HG03066 (cell line): ENCODE results near the gene PTPN9.
"Not testable (repeated sequence)": the region's sequence is repeated elsewhere in the genome, so short reads cannot be mapped to it uniquely, and the experiment has no call there.

Experiments
- ATAC-seq: cut with Tn5 transposase; IDR thresholded peaks from one replicate; pipeline ENCODE4 v1.9.1; 2021; ENCODE audit warnings: low read depth; ENCODE audit not compliant: unreplicated experiment

PTPN9 gene

DNA sequence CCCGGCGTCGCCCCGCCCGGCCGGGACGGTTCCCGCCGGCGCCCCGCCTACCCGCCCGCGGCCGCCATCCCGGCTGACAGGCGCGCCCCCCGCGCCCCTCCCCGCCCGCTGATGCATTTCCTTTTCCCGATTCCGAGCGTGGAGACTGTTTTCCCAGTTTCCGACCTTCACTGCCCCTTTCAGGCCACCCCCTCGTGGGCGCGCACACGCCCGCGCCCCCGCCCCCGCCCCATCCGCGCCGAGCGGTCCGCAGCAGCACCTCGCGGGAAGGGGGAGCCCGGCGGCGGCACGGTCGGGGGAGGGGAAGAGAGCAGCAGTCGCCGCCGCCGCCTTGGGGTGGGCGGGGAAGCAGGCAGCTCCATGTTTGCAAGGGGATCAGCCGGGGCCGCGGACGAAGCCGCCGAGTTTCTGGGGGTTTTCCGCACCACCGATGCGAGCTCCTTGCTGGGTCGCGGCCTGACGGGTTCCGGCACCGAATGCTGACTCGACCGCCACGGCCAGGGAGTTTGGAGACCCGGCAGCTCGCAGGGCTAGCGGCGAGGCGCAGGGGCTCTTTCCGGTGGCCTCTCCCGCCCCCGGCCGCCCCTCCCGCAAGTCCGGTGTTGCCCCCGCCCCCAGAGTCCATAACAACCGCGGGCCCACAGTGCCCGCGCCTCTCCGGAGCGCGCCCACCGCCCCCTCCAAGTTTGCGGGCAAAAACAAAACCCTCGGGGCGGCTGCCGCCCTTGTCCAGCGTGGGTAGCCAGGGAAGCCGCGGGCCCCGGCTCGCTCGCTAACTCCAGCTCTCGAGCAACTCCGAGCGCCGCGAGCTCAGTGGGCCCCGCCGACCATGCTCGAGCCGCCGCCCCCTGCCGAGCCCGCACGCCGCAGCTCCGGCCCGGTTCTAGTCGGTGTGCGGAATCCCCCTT lies 124.4 kb downstream of the PTPN9 start:
- ATAC-seq = no peak

DNA sequence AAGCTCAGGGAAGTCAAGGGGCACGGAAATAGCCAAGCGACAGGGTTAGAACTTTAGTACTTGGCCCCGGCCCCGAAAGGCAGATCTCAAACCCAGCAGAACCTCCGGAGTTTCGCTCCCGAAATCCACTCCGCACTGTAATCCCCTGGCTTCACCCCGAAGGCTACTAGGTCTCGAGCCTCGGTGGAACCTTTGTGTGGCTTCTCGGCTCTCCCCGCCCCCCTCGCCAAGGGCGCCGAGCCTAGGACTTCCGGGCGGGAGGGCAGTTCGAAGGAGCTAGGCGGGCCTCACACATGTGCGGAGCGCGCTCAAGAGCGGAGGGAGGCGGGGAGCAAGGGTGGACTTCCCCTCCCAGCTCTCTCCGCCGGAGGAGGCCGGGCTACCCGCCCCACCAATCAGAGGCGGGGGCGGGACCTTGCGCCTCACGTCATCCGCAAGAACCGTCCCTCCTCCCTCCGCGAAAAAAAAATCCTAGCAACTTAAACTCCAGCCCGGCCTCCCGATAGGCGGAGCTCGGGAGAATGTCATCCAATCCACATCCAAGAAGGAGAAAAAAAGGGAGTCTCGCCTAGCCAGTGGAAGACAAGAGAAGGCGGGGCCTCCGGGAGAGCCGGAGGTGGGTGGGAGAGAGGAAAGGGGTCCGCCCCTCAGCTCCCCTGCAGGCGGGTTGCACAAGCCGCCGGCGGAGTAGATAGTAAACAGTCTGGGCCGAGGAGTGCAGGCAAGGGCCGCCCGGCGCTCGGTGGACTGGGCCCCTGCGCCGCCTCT lies 125.2 kb downstream of the PTPN9 start:
- ATAC-seq = peak; percentile 28

DNA sequence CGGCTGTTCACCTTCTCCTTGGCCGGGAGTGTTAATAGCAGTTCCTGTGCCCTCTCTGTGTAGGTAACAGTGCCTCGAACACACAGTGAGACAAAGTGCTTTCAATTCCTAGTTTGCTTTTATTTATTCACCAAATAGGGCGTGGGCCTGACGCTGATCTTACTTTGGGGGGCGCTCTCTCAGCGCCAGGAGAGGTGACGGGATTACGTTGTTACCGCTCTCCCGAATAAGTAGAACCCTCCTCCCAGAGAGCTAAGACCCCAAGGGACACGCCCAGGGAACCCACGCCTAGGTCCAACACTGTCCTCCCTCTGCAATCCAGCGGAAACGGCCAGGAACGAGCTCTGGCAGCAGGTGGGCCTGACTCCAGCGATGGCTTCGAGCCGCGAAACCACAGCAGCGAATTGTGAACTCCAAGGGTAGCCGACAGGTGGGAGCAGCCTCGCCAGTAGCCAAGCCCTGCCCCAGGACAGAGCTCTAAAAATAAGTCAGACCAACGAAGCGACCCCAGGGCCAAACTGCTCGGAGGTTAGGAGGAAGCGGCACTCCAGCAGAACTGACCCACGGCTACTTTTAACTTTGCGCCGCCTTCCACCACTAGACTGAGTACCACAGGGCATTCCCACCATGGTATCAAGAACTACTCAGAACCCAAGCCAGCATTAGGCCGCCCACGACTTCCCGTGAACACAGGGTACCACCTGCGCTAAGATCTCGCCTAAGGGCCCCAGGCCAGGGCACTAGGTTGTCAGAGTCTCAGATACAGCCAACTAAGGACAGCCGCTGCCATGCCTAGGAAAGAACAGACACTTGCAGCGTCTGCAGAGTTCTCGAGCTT lies 126.0 kb downstream of the PTPN9 start:
- ATAC-seq = no peak

DNA sequence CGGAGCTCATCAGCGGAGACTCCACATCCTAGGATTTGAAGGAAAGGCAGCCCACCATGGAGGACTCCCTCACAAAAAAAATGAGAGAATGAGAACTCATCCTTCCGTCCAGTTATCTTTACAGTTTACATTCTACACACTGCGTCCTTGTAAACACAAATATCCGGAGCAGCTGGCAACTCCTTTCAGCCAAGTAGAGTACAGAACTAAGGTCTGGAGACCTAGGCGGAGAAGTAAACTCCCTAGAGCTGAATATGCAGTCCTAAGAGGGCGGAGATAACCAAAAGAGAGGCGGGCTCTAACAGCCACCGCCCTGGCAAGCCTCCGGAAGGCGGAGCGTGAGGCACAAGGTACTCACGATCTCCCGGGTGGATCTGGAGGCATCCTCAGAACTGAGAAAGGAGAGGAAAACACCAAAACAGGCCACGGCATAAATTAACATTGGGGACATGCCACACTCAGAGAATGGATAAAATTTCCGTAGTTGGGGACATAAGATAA lies 126.7 kb downstream of the PTPN9 start:
- no peak for ATAC-seq

DNA sequence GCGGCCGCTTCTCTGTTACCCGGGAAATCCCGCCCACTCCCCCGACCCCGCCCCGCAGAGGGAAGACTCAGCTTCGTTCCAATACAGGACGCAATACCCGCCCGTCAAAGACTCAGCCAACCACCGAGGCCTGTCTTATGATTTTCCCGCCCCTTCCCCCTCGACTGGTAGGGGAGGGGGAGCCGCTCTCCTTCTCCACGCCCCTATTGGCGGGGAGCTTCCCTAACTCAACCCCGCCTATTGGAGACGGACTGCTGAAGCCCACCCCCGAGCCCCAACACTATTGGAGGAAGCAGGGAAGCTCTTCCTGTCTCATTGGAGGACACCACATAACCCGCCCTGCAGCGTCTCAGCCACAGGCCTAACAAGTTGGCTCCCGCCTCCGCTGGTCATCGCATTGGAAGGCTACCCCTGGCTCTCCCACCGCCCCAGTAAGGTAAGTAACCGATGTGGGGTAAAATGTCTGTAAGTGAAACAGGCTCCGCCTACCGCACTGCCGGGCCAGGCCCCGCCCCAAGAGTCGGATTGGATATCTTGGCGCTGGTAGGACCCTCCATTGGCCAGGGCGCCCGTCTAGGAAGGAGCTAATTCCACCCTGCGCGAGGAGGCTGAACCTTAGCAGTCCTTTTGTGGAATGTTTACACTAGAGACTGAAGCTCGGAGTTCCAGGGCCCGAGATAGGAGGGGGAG lies 127.3 kb downstream of the PTPN9 start, which contains the start of gene SIN3A:
Gene SIN3A (minus strand): TSS at position 17 of the 690 bp plus-strand sequence. CDS start 21,315 bp downstream, outside the sequence.
- peak; percentile 37 for ATAC-seq

DNA sequence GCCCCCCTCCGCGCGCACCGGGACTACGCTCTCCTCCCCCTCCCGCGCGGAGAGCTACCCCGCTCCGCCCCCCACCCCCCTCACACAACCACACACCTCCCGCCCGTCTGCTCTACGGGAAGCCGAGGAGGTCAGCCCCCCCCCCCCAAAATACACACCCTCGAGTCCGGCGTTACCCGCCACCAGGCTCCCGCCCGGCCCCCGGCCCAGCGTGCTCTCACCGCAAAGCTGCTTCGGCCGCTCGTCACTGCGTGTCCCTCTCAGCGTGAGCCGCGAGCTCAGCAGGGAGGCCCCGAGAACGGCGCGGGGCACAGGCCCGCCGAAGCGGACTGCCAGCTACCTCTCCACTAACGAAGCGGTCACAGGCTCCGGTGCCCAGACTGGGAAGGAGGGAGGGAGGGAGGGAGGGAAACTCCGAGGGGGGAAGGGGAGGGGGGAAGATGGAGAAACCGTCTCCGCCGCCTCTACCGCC lies 127.9 kb downstream of the PTPN9 start:
- ATAC-seq = no peak

DNA sequence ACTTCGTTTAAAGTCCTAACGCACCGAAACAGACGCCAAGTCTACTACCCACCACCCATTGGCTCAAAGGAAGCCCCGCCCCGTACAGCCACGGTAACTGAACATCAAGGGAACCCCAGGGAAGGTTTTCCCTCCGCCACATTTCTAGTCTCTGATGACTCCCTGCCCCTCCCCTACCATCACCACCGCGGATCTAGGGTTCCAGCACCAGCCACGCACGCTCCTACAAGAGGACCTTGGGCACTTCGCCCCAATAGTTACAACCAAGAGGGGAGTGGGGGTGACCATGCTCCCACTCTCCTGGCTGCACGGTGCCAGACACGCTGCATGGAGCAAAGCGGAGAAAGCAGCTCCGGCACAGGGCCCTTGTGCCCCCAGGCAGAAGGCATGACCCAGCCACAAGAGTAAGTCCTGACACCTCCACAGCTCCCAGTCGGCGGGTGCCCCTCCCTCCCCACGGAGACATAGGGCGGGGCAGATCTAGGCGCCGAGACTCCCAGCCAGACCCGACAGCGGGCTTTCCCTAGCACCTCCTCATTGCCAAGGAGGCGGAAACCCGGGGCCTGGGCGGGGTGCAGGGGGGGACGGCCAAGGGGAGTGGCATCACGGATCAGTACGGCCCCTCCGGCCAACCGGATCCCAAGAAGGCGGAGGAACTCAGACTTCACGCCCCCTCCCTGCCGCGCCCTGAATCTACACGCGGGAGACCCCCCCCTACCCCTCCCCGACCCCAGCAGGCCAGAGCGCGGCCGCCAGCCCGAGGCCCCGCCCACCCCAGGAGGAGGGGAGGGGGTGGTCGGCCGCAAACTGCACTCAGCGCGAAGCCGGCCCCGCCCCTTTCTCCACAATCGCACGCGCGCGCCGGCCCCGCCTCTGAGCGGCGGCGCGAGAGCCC lies 128.6 kb downstream of the PTPN9 start:
- peak; percentile 25 for ATAC-seq

DNA sequence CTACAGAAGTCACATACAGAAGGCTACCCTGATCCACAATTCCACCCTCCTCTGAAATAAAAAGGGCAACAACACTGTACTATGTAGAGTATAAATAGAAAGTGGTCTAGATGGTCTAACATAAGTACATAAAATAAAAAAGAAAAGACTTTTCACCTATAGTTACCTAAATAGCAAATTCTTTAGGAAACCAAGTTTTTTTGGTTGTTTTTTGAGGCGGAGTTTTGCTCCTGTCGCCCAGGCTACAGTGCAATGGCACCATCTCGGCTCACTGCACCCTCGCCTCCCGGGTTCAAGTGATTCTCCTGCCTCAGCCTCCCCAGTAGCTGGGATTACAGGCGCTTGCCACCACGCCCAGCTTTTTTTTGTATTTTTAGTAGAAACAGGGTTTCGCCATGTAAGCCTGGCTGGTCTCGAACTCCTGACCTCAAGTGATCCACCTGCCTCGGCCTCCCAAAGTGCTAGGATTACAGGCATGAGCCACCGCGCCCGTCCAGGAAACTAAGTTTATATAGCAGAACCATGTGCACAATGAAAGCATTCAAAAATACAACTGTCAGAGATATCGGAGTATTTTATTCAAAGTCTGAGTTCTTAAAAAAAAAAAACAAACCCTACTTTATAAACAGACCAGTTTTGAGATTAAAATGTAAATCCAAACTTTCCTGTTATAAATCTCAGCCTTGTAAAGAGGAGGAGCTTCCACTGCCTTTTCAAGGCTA lies 129.4 kb downstream of the PTPN9 start:
- ATAC-seq = no peak

DNA sequence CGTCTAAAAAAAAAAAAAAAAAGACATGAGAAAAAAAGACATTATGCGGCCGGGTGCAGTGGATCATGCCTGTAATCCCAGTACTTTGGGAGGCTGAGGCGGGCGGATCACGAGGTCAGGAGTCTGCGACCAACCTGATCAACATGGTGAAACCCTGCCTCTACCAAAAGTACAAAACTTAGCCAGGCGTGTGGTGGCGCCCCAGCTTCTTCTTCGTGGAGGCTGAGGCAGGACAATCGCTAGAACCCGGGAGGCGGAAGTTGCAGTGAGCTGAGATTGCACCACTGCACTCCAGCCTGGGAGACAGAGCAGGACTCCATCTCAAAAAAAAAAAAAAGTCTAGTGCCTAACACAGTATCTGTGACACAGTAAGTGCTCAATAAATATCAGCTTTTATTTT lies 130.9 kb downstream of the PTPN9 start:
- ATAC-seq = not testable (repeated sequence)

DNA sequence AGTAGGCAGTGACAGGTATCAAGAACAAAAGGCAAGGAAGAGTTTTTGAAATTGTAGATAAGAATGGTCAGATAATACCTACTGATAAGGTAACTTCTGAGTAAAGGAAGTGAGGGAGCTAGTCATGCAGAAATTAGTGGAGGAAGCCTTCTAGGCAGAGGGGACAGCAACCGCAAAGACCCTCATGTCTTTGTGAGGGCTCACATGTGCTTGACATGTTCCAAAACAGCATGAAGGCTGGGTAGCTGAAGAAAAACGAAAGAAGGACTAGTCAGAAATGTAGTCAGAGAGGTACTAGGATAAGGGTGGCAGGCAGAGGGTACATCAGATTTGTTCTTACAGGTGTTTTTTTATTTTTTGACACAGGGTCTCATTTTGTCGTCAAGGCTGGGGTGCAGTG lies 133.0 kb downstream of the PTPN9 start:
- ATAC-seq = no peak

DNA sequence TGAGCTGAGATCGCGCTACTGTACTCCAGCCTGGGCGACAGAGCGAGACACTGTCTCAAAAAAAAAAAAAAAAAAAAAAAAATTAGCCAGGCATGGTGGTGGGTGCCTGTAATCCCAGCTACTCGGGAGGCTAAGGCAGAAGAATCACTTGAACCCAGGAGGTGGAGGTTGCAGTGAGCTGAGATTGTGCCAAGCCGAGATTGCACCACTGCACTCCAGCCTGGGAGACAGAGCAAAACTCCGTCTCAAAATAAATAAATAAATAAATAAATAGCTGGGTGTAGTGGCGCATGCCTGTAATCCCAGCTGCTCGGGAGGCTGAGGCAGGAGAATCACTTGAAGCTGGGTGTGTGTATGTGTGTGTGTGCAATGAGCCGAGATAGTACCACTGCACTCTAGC lies 133.8 kb downstream of the PTPN9 start:
- not testable (repeated sequence) for ATAC-seq

DNA sequence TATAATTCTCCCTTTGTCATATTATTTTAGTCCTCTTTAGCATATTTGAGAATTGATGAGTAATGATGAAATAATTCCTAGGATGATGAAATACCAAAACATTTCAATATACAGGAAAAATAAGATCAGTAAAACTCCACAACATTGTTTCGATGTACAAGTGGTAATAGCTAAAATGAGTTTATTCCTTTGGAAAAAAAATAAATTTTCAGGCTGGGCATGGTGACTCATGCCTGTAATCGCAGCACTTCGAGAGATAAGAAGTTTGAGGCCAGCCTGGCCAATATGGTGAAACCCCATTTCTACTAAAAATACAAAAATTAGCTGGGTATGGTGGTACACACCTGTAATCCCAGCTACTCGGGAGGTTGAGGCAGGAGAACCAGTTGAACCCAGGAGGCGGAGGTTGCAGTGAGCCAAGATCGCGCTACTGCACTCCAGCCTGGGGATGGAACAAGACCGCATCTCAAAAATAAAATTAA lies 135.1 kb downstream of the PTPN9 start:
- ATAC-seq = not testable (repeated sequence)

DNA sequence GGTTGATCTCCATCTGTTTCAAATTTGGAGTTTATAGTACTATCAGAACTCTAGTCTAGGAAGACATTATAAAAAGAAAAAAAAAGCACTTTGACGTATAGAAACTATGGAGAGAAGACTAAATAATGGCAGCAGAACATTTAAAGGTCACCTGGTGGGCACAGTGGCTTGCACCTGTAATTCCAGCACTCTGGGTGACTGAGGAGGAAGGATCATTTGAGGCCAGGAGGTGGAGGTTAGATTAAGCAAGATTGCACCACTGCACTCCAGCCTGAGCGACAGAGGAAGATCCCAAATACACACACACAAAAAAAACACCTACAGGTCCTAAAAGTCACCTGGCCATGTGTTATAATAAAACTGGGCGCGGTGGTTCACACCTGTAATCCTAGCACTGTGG lies 141.4 kb downstream of the PTPN9 start:
- ATAC-seq = no peak

DNA sequence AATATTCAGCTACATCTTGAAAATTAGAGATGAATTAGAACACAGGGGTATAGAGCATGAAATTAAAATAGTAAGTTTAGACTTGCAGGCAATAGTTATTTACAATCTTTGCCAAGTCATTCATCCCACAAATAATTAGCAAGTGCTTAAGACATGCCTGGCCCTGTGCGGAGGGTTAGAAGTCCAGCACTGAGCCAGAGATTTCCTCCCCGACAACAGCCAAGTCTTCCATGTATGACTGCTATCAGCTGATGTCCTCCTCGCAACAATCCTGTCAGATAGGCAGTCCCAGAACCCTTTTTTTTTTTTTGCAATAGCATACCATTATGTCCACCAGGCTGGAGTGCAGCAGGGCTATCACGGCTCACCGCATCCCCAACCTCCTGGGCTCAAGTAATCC lies 142.2 kb downstream of the PTPN9 start:
- no peak for ATAC-seq

DNA sequence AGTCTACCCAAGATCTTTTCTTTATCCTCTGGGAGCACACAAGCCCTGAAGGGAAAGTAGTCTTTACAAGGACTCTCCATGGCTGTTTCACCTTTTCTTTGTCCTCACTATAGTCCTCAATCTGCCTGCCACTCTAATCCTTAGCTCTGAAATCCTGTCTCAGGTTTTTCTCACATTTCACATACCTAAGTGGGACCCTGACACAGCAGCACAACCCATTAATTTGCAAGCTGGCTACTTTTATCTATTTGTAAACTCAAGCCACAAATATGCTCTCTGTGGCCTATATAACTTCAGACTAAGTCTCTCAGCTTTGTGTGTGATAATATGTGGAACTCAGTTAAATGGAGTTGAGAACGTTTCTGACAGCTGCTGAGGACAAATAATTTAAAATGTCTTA lies 147.4 kb downstream of the PTPN9 start:
- no peak for ATAC-seq

DNA sequence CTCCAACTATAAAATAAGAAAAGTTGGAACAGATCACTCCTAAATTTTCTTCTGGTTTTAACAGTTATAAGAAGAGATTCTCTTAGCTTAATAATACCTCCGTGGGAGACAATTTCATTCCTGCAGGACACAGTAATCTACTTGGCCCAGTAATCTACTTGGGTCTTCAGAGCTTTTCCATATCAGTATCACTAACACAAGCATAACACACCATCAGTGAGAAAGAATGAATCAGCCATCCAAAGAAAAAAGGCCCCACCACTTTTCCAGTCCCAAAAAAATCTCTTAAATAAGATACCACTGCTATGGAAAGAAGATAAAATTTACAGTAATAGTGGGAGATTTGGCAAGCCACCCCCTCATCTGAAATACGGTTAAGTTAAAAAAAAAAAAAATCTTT lies 147.8 kb downstream of the PTPN9 start:
- ATAC-seq = no peak

DNA sequence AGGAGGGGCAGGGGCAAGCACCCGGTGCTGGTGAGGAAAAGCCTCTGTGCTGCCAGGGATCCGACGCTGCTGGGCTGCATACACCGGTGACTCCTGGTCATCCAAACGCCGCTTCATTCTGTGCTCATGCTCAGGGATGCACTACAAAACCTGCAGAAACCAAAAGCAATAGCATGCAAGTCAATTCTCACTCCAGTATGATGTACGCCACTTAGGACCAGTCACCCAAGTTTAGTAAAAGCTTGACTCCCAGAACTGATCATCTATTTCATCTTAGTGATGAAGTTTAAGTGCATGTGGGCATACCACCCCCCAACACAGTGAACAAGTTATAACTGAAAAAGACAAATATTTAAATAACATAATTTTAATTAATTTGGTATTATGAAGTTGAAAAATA lies 148.9 kb downstream of the PTPN9 start:
- ATAC-seq = no peak

DNA sequence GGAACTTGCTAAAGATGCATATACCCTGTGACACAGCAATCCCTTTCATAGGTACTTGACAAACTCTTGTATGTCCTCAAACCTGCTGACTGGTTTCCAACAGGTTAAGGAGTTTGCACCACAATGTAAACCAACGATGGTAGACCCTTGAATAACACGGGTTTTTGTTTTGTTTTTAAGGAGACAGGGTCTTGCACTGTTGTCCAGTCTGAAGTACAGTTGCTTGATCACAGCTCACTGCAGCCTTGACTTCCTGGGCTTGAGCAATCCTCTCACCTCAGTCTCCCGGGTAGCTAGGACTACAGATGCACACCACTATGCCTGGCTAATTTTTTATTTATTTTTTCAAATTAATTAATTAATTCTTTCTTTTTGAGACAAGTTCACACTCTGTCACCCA lies 151.0 kb downstream of the PTPN9 start:
- ATAC-seq = no peak
